ENCODE measurements around the gene LRRC7. TPM values are rescaled to one million over a fixed set of nuclear protein-coding genes. Genes with fewer than 3 reads are reported as not detected.
A peak's percentile ranks its signal among the peaks of the same experiment; 100 is the strongest.

Gene LRRC7
- total and polyA plus RNA-seq, 2 of the 13 experiments (the other 11 are each of a cell fraction or from before 2014, with no cell fraction given) = not detected

- WGBS (ENCODE audit: low lambda C conversion rate) = 5% methylated on average over 2 of the region's 2 CpGs
- ChIA-PET POLR2A (no interaction called here), CTCF (ENCODE audit: low intra/inter-chr PET ratio, low total read pairs) (interaction anchor here (0.6 kb wide), 1 partner anchor 1230 kb away, joined by 3 read pairs; no protein-coding TSS in a partner anchor)
- H2AFZ ChIP-seq (ENCODE audit: low read length) = no peak overlapping the region
- DNase-seq (ENCODE audit: low spot score) = peak; percentile 13
- H3K36me3 ChIP-seq (replicated peaks in 1 of 2; ENCODE audit: control insufficient read depth in 1 of 2, insufficient read depth in 2 of 2, low read length in 2 of 2) = no peaks in the 10 kb centered on the region
- no peaks in the 10 kb centered on the region for H3K79me2 ChIP-seq (ENCODE audit: insufficient read depth, low read length)
- H3K9ac ChIP-seq (ENCODE audit: insufficient read depth, low read depth, low read length) = no peak overlapping the region
- no peaks in the 10 kb centered on the region for H3K27me3 ChIP-seq (ENCODE audit: control insufficient read depth in 1 of 2, insufficient read depth in 2 of 2, low read length in 2 of 2)
- H3K4me3 ChIP-seq (replicated peaks in 1 of 3; ENCODE audit: insufficient read depth in 1 of 3, low read depth in 2 of 3, low read length in 3 of 3) = no peak overlapping the region
- H3K27ac ChIP-seq (ENCODE audit: extremely low read length, insufficient read depth, low read length) = no peak overlapping the region
- peak; percentile 82 for ATAC-seq
- no peaks in the 10 kb centered on the region for H4K20me1 ChIP-seq (ENCODE audit: insufficient read depth, low read length)
- in situ Hi-C loops (cut with HindIII; ENCODE audit: extremely low pct_ligation_motif_present, low pct_unique_long_range_greater_than_20kb) = no loop called here
- BruUV-seq (replicated peaks) = no TSS peak
- intact Hi-C loops (cut with micrococcal nuclease; ENCODE audit: unreplicated experiment) = loop anchor here (10.0 kb wide), 1 partner anchor 326 kb away; no protein-coding TSS in a partner anchor
- H3K9me3 ChIP-seq (ENCODE audit: low read length) = 0 out of 2 replicates have a peak, but pooled peaks cover 14% of the 10 kb centered on the region
- FAIRE-seq = no peak
- no peaks in the 10 kb centered on the region for H3K4me1 ChIP-seq (ENCODE audit: insufficient read depth, low read length)
- no peak overlapping the region for H3K4me2 ChIP-seq (ENCODE audit: low read depth, low read length)
- no peak for TF ChIP-seq ZNF766 (CRISPR knock-in tag; IDR thresholded peaks at IDR 0.05; ENCODE audit: borderline replicate concordance)
- TF ChIP-seq TEAD3 (CRISPR knock-in tag; optimal IDR thresholded peaks at IDR 0.05; ENCODE audit: borderline replicate concordance) = no peak
- TF ChIP-seq GATAD2A (CRISPR knock-in tag; IDR thresholded peaks at IDR 0.05) = no peak
- no peak for TF ChIP-seq ELK4 (CRISPR knock-in tag; IDR thresholded peaks at IDR 0.05; ENCODE audit: borderline replicate concordance)
- TF ChIP-seq MZF1 (CRISPR knock-in tag; IDR thresholded peaks at IDR 0.05; ENCODE audit: borderline replicate concordance) = no peak
- no peak for TF ChIP-seq ZBTB20 (CRISPR knock-in tag; IDR thresholded peaks at IDR 0.05; ENCODE audit: borderline replicate concordance, low read depth)
- TF ChIP-seq SMC3 (IDR thresholded peaks at IDR 0.05; ENCODE audit: low read length) = peak; percentile 46
- TF ChIP-seq KAT7 (CRISPR knock-in tag; IDR thresholded peaks at IDR 0.05; ENCODE audit: borderline replicate concordance) = no peak
- no peak for TF ChIP-seq ZNF225 (CRISPR knock-in tag; IDR thresholded peaks at IDR 0.05)
- no peak for TF ChIP-seq CBX1 (IDR thresholded peaks at IDR 0.05; ENCODE audit: low read depth)
- no peak for TF ChIP-seq YY1 (IDR thresholded peaks at IDR 0.05; ENCODE audit: insufficient read depth, insufficient replicate concordance, low read depth, low read length)
- no peak for TF ChIP-seq ZNF691 (CRISPR knock-in tag; IDR thresholded peaks at IDR 0.05; ENCODE audit: borderline replicate concordance, low read depth)
- no peak for TF ChIP-seq ZNF468 (CRISPR knock-in tag; IDR thresholded peaks at IDR 0.05)
- no peak for TF ChIP-seq ZNF33A (CRISPR knock-in tag; IDR thresholded peaks at IDR 0.05; ENCODE audit: borderline replicate concordance)
- TF ChIP-seq NAIF1 (CRISPR knock-in tag; IDR thresholded peaks at IDR 0.05; ENCODE audit: borderline replicate concordance) = no peak
- TF ChIP-seq NR2C2 (CRISPR knock-in tag; IDR thresholded peaks at IDR 0.05; ENCODE audit: borderline replicate concordance) = no peak
- TF ChIP-seq NFYB (CRISPR knock-in tag; IDR thresholded peaks at IDR 0.05) = no peak
- no peak for TF ChIP-seq ZBED4 (CRISPR knock-in tag; IDR thresholded peaks at IDR 0.05; ENCODE audit: borderline replicate concordance)
- TF ChIP-seq CTCF (CRISPR knock-in tag; IDR thresholded peaks at IDR 0.05) = peak; percentile 50
Observed at GRCh38 chr1:69700770-69701169, 133.0 kb downstream of the LRRC7 start.

All from HepG2 (cell line).